ENCODE measurements around the gene ADGRF3.
"Not testable (repeated sequence)": the region's sequence is repeated elsewhere in the genome, so short reads cannot be mapped to it uniquely, and the experiment has no call there.

The ADGRF3 gene

DNA sequence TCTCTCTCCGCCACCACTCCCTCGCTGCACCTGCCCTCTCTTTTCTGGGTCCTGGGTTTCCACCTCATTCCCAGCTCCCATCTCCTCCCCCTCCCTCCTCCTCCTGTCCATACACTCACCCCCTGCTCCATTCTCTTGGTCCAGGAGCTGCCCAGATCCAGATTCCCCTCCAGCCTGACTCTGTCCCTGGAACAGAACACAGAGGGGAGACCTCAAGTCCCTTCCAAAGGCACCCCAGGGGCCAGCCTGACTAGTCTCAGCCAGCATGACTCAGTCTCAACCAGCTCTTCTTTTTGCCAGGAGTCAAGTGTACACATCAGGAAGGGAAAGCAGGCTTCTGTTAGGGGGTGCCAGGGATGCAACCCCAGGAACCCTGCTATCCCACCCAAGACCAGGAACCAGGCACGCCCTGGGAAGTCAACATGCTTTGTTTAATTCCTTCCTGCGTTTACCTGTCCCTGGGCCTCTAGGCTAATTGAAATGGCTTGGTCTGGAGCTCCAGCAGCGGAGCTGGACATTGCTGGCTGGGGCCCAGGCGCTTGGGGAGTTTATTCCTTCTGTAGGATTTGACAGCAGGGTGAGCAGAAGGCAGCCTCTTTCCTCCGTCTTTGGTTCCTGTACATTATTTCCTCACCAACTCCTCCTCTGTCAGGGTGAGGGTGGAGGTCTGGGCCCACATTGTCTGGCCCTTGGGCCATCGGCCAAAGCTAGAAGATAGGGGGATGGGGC is 29.0 kb downstream of the ADGRF3 start:
- DNase-seq: no peak

GRCh38 chr2:26316845-26317244 is 29.7 kb downstream of the ADGRF3 start:
- DNase-seq: no peak

DNA sequence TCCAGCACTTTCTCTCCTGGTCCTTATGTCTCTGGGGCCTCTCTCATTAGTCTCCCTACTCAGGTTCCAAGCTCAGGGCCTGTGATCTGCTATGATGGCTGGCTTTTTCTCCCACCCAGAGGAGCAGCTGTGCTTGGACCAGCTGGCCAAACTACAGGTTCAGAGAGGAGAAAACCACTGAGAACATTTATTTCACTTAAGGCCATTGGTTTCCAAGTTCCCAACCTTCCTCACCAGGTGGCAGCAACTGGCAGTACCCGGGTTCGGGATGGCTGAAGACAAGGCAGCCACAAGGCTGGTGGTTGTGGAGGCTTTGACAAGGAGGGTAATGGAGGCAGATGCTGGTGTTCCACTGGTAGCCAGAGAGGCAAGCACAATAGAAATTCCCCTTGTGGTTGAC is 30.5 kb downstream of the ADGRF3 start:
- DNase-seq: no peak

DNA sequence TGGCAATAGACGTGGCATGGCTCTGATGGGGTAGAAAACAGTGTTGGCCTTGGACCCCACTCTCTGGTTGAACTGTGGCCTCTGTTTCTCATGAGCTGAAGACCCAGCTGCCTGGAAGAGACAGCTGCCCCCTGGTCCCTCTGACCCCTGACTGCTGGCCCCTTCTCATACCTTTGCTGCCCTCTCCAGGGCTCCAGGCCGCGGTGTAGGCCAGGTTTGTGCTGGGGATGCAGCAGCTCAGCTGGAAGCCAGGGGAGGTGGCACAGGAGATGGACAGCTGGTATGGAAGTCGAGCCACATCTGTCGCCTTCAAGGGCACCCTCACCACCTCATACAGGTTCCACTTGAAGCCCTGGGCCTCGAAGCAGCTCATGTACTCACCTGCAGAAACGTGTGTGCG is 32.3 kb downstream of the ADGRF3 start:
- DNase-seq: no peak

DNA sequence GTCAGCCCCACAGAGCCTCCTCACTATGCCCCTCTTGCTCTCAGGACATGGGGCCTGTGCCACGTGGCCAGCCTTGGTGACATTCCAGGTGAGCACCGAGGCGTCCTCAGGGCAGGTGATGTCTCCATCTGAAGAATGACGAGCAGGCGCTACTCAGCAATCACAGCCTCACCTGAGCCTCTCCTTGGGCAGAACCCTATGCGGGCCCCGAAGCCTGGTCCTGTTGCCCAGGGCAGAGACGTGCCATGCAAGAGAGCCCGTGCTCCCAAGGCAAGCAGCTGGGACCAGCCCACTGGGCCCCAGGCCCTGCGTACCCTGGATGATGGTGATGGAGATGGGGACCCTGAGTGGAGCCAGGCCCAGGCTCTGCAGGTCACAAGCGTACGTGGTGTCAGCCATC is 33.1 kb downstream of the ADGRF3 start:
- no peak for DNase-seq

- DNase-seq: no peak
Observed at GRCh38 chr2:26312471-26312870, 34.1 kb downstream of the ADGRF3 start.

DNA sequence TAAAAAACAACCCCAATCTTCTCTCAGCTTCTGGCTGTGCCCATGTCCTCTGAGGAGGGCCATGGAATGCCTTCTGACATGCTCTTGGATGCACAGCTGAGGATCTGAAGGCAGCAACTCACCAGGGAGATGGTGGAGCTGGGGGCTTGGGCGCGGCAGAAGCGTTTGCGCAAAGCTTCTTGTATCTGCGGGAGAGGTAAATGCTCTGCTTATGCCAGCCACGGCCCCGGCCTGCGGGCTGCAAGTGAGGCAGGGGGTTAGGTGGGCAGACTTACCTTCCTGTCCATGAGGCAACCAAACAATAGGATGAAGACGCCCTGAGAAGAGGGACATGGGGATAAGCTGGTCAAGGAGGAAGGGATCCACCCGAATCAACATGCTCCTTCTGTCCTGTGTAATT is 36.7 kb downstream of the ADGRF3 start:
- DNase-seq: no peak

DNA sequence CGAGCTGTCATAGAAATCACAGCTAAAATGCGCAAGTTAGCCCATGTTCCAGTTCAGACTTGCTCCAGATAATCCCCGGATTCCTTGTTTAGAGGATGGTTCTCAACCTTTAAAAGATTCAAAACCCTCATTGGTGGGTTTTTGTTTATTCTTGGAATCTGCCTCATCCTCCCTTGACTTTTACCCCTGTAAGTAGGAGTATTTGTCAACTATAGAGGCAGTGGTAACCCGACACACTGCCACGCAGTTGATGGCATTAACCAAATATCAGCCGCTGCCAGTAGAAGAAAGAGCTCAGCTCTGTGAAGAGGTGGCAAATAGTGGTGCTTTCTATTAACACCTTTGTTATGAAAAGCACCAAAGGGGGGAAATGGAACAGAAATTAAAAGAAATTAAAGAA is 41.0 kb downstream of the ADGRF3 start:
- DNase-seq: no peak

- DNase-seq: not testable (repeated sequence)
Observed at GRCh38 chr2:26305094-26305493, 41.5 kb downstream of the ADGRF3 start.

DNA sequence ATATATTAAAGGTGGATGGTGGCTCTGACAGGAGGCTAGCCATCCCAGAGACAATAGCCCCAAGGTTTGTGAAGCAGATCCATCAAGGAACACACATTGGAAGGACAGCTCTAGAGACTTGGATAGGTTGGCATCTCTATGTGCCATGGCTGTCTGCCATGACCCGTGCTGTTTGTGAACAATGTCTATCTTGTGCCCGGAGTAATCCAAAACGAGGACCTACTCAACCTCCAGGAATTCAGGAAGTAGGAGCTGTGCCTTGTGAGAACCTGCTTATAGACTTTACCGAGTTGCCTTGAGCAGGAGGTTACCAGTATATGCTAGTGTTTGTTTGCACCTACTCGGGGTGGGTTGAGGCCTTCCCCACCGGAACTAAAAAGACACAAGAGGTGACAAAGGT is 43.7 kb downstream of the ADGRF3 start:
- no peak for DNase-seq

DNA sequence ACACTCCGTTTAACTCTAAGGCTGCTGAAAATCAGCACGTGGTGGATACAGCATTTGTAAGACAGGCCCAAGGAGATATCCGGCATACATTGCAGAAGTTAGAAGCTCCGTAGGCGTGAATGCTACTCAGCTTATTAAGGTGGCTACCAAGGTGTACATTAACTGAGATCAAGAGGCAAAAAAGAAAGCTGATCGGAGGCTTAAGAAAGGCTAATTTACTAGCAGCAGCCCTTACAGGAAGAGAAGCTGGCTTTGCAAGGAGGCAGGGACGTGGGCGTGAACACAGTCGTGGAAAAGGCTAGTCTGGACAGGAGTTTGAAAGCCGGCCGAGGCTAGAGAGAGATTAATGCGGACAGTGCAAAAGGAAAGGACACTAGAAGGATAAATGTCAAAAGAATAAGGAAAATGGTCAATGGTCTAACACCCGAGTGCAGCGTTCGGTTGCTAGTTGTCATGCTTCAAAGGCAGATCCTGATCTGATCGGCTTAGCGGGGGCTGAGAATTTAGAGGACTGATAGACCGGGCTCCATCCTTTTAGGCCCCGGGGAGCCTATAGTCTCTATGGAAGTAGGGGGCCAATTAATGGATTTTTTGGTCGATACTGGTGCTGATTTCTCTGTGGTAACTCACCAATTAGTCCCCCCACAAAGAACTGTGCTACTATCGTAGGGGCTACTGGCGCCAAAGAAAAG is 46.2 kb downstream of the ADGRF3 start:
- peak in 1 of 2 donors; percentile 20 for DNase-seq

DNA sequence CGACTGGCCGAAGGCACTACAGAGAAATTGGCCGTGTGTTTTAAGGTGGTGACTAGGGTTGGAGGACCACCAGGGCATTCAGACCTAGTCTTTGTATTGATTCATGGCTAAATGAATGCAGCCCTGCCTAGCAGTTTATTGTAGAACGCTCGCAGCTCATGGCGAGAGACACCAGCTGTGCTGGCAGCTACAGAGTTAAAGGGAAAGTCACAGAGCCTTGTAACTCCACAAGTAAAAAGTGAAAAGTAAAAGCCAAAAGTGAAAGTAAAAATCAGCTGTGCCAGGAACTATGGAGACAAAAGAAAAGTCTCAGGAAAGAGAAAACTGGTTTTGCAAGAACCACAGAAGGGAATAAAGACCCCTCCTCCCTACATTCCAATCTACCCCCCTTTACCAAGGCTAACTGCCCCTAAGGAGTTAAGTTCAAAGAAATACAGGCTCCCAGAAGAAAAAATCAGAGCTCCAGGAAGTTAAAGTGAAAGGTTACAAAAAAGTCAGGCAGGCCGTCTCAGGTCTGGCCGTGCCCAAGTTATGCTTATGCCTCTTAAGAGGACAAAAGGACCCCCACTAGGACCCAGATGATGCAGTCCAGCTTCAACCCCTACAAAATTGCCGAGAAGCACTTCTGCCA is 47.0 kb downstream of the ADGRF3 start:
- peak in 1 of 2 donors; percentile 22 for DNase-seq

- DNase-seq: peak; percentile 28 to 41
Observed at GRCh38 chr2:26298638-26299393, 47.8 kb downstream of the ADGRF3 start.

GRCh38 chr2:26298286-26298637 is 48.3 kb downstream of the ADGRF3 start:
- no peak for DNase-seq

DNA sequence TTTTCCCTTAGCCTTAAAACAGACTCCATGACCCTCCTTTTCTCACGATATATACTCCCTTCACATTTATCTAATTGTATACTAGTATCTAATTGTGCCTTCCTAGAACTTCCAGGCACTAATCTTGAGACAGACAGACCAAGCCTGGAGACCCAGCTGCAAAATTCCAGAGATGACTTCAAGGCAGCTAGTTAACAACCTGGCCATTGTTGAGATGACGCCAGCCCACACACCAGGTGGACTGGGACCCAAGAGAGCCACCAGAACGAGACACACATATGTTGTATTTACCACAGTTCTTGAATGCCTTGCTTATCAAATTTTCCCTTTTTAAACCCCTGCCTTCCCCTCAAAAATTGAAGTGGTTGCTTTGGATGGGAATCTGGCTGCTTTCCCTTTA is 49.5 kb downstream of the ADGRF3 start:
- DNase-seq: no peak

GRCh38 chr2:26295511-26295910 is 51.1 kb downstream of the ADGRF3 start:
- DNase-seq: no peak

DNA sequence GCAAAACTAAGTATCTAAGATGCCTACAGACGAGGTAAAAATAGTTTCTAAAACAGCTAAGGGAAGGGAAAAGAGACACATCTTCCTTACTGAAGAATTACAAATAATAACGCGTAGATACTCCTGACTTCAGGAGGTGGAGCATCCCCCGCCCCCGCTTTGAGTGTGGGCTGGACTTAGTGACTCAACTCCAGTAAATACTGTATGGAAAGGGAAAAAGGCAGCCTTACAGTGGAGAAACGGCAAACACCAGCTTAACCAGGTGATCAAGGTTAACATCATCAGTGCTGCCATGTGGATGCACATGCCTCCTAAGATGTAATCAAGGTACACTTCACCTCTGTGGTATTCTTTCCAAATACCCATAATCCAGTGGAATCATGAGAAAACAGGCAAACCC is 53.9 kb downstream of the ADGRF3 start:
- DNase-seq: no peak

DNA sequence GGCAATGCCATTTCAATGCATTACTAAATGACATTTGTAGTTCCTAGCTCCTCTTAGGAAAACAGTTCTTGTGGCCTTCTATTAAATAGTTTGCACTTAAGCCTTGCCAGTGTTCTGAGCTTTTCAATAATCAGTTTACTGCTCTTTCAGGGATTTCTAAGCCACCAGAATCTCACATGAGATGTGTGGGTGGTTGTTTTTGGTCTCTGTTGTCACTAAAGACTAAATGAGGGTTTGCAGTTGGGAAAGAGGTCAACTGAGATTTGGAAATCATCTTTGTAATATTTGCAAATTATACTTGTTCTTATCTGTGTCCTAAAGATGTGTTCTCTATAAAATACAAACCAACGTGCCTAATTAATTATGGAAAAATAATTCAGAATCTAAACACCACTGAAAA is 56.6 kb downstream of the ADGRF3 start:
- no peak for DNase-seq

DNA sequence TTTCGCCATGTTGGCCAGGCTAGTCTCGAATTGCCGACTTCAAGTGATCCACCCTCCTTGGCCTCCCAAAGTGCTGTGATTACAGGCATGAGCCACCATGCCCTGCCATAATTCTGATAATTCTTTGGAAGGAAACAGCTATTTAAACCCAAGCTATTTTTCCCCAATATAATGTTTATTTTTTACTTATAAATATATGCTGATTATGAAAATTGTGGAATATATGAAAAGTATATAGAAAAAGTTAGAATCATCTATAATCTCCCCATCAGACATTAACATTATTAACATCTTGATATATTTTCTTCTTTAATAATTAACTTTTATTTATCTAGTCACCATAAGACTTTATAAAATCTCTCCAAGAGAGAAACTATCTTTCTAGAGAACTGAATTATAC is 60.7 kb downstream of the ADGRF3 start:
- DNase-seq: no peak

DNA sequence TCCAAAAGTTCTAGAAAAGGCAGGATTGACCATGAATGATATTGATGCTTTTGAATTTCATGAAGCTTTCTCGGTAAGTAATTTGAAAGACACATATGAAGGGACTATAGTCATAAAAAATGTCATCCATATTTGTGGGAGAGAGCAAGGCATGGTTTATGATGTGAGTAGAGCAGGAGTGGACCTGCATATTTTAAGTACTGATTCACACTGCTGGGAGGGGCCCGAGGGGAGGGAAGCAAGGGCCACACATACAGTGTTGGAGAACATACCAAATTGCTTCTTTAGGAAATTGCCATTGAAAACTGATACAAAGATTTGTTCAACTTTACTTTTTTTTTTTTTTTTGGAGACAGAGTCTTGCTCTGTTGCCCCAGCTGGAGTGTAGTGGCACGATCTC is 62.5 kb downstream of the ADGRF3 start:
- no peak for DNase-seq

DNA sequence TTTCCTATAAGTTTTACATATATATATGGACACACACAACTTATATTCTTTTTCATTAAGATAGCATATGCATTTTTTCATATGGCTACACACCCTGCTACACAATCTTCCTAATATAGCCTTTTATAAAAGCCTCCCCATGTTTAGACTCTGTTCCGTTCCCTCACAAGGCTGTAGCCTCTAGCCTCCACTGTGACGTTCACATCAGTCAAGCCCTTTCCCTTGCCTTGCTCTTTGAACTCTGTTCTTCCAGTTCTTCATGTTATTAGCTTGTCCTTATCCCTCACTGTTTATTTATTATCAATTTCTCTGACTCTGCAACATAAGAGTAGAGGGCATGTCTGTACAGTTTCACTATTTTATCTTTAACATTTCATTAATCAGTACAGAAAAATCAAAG is 63.0 kb downstream of the ADGRF3 start:
- no peak for DNase-seq

- DNase-seq: no peak
Observed at GRCh38 chr2:26281226-26281625, 65.4 kb downstream of the ADGRF3 start.

GRCh38 chr2:26279886-26280285 is 66.7 kb downstream of the ADGRF3 start:
- DNase-seq: no peak

All from stimulated activated CD4-positive, alpha-beta T cell treated with anti-CD3 and anti-CD28 coated beads, Interleukin-2, amount 100 ng/mL, for 24 hours (primary cell).